ENCODE data around the gene MMP11.

Gene MMP11

GRCh38 chr22:23790819-23791737 lies 18.4 kb downstream of the MMP11 start:
- Histone ChIP-seq H3K36me3 (replicated peaks) (peaks cover 56% of the 10 kb centered on the region), H3K4me1 (peaks cover 21% of the 10 kb centered on the region), H3K4me3 (no peak overlapping the region), H3K9me3 (no peaks in the 10 kb centered on the region), H3K27me3 (ENCODE audit: low read depth) (no peaks in the 10 kb centered on the region)
- in situ Hi-C loops (cut with MboI; ENCODE audit: low sequenced_read_pairs) = no loop called here
- no peak for DNase-seq (ENCODE audit: low spot score in 2 of 2)

GRCh38 chr22:23791738-23792645 lies 19.3 kb downstream of the MMP11 start:
- Histone ChIP-seq H3K36me3 (replicated peaks) (peaks cover 54% of the 10 kb centered on the region), H3K4me3 (no peak overlapping the region), H3K4me1 (peaks cover 22% of the 10 kb centered on the region), H3K9me3 (no peaks in the 10 kb centered on the region), H3K27me3 (ENCODE audit: low read depth) (no peaks in the 10 kb centered on the region)
- in situ Hi-C loops (cut with MboI; ENCODE audit: low sequenced_read_pairs) = no loop called here
- DNase-seq (ENCODE audit: low spot score in 2 of 2) = no peak

GRCh38 chr22:23793326-23793725 lies 20.7 kb downstream of the MMP11 start:
- Histone ChIP-seq H3K9me3 (no peaks in the 10 kb centered on the region), H3K27me3 (ENCODE audit: low read depth) (no peaks in the 10 kb centered on the region), H3K4me3 (no peak overlapping the region), H3K4me1 (peaks cover 14% of the 10 kb centered on the region), H3K36me3 (replicated peaks) (peaks cover 59% of the 10 kb centered on the region)
- in situ Hi-C loops (cut with MboI; ENCODE audit: low sequenced_read_pairs) = no loop called here
- DNase-seq (ENCODE audit: low spot score in 2 of 2) = no peak

DNA sequence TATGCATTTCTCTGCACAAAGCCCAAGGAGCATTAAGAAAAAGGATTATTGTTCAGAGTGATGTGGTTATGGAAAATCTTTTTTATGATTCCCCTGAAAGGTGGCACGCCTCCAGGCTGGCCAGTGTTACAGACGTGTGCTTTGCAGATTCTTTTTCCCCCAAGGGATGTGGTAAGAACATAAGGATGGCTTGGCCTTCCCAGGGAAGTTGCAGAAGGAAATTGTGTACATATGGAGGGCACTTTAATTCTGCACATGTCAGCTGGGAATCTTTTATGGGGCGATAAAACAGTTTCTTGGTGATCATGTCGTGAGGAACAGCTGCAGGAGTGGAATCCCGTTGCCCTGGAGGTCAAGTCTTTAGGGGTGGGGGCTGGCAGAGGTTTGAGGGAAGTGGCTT lies 23.8 kb downstream of the MMP11 start:
- in situ Hi-C loops (cut with MboI; ENCODE audit: low sequenced_read_pairs) = no loop called here
- peak; percentile 62 to 65 for DNase-seq (ENCODE audit: low spot score in 2 of 2)
- peaks cover 60% of the 10 kb centered on the region for H3K36me3 ChIP-seq (replicated peaks)
- H3K27me3 ChIP-seq (ENCODE audit: low read depth) = no peaks in the 10 kb centered on the region
- H3K9me3 ChIP-seq = no peaks in the 10 kb centered on the region
- no peak overlapping the region for H3K4me3 ChIP-seq
- H3K4me1 ChIP-seq = peaks cover 8% of the 10 kb centered on the region

GRCh38 chr22:23800297-23801237 lies 27.9 kb downstream of the MMP11 start:
- H3K27me3 ChIP-seq (ENCODE audit: low read depth) = no peaks in the 10 kb centered on the region
- peaks cover 8% of the 10 kb centered on the region for H3K4me1 ChIP-seq
- DNase-seq (ENCODE audit: low spot score in 2 of 2) = no peak
- in situ Hi-C loops (cut with MboI; ENCODE audit: low sequenced_read_pairs) = no loop called here
- no peaks in the 10 kb centered on the region for H3K9me3 ChIP-seq
- no peak overlapping the region for H3K4me3 ChIP-seq
- H3K36me3 ChIP-seq (replicated peaks) = peaks cover 59% of the 10 kb centered on the region

- peaks cover 4% of the 10 kb centered on the region for H3K4me1 ChIP-seq
- in situ Hi-C loops (cut with MboI; ENCODE audit: low sequenced_read_pairs) = no loop called here
- DNase-seq (ENCODE audit: low spot score in 2 of 2) = no peak
- no peak overlapping the region for H3K4me3 ChIP-seq
- no peaks in the 10 kb centered on the region for H3K27me3 ChIP-seq (ENCODE audit: low read depth)
- H3K36me3 ChIP-seq (replicated peaks) = peaks cover 67% of the 10 kb centered on the region
- H3K9me3 ChIP-seq = no peaks in the 10 kb centered on the region
Observed at GRCh38 chr22:23801238-23801821, 28.7 kb downstream of the MMP11 start.

DNA sequence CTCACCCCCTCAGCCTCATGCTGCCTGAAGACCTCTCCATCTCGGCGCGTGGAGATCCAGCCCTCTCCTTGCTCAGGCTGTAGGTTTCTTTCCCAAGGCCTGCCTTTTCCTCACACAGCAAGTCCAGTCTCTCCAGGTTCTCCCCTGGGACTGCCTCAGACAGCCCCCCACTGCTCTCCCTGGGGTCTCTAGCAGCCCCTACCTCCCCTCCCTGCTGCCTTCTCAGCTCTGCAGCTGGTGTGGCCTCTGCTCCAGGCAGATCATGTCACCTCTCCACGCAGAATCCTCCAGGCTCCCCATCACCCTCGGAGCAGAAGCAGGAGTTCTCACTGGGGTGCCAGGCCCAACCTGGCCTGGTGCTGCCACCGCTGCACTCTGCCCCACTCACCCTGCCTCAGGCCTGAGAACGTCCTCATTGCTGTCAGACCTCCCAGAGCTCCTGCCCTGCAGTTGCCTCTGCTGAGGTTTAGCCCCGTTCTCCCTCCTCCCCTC lies 29.3 kb downstream of the MMP11 start:
- Histone ChIP-seq H3K4me1 (no peaks in the 10 kb centered on the region), H3K4me3 (no peak overlapping the region), H3K9me3 (no peaks in the 10 kb centered on the region), H3K36me3 (replicated peaks) (peaks cover 69% of the 10 kb centered on the region), H3K27me3 (ENCODE audit: low read depth) (no peaks in the 10 kb centered on the region)
- no peak for DNase-seq (ENCODE audit: low spot score in 2 of 2)
- in situ Hi-C loops (cut with MboI; ENCODE audit: low sequenced_read_pairs) = no loop called here

- H3K36me3 ChIP-seq (replicated peaks) = peaks cover 64% of the 10 kb centered on the region
- DNase-seq (ENCODE audit: low spot score in 2 of 2) = no peak
- H3K9me3 ChIP-seq = no peaks in the 10 kb centered on the region
- H3K27me3 ChIP-seq (ENCODE audit: low read depth) = no peaks in the 10 kb centered on the region
- no peaks in the 10 kb centered on the region for H3K4me1 ChIP-seq
- in situ Hi-C loops (cut with MboI; ENCODE audit: low sequenced_read_pairs) = no loop called here
- no peak overlapping the region for H3K4me3 ChIP-seq
Observed at GRCh38 chr22:23803001-23803819, 30.6 kb downstream of the MMP11 start.

DNA sequence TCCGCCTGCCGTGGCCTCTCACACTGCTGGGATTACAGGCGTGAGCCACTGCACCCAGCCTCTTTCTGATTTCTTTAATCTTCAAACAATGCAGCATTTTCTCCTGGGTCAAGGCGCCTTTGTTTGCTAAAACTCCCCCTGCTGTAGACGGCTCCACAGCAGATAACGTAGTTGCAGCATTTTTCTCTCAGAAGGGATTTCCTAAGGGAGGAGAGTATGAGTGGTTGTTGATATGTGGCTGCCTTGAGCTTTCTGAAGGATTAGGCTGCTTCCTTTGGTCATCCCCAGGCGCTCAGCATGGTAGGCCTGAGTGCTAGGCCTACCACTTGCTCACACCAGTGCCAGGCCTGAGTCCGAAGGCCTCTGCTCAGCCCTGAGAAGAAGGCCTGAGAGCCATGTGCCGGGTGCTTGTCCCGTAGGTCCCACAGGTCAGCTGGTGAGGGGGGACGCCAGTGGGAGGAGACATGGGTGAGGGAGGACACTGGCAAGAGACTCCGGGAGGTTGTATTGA lies 32.2 kb downstream of the MMP11 start:
- DNase-seq (ENCODE audit: low spot score in 2 of 2) = no peak
- Histone ChIP-seq H3K4me1 (no peaks in the 10 kb centered on the region), H3K36me3 (replicated peaks) (peaks cover 61% of the 10 kb centered on the region), H3K9me3 (no peaks in the 10 kb centered on the region), H3K4me3 (no peak overlapping the region), H3K27me3 (ENCODE audit: low read depth) (no peaks in the 10 kb centered on the region)
- in situ Hi-C loops (cut with MboI; ENCODE audit: low sequenced_read_pairs) = no loop called here

- Histone ChIP-seq H3K36me3 (replicated peaks) (peaks cover 46% of the 10 kb centered on the region), H3K27me3 (ENCODE audit: low read depth) (no peaks in the 10 kb centered on the region)
- in situ Hi-C loops (cut with MboI; ENCODE audit: low sequenced_read_pairs) = no loop called here
Observed at GRCh38 chr22:23806837-23807236, 34.2 kb downstream of the MMP11 start.

GRCh38 chr22:23812378-23812777 lies 39.7 kb downstream of the MMP11 start:
- in situ Hi-C loops (cut with MboI; ENCODE audit: low sequenced_read_pairs) = no loop called here
- Histone ChIP-seq H3K27me3 (ENCODE audit: low read depth) (no peaks in the 10 kb centered on the region), H3K36me3 (replicated peaks) (peaks cover 15% of the 10 kb centered on the region), H3K4me3 (no peak overlapping the region), H3K4me1 (no peaks in the 10 kb centered on the region), H3K9me3 (no peaks in the 10 kb centered on the region)
- DNase-seq (ENCODE audit: low spot score in 2 of 2) = no peak

More at GRCh38 chr22:23806837-23807236, 34.2 kb downstream of the MMP11 start:
- DNase-seq (ENCODE audit: low spot score in 2 of 2) = no peak
- Histone ChIP-seq H3K4me3 (no peak overlapping the region), H3K9me3 (no peaks in the 10 kb centered on the region), H3K4me1 (no peaks in the 10 kb centered on the region)

DNA sequence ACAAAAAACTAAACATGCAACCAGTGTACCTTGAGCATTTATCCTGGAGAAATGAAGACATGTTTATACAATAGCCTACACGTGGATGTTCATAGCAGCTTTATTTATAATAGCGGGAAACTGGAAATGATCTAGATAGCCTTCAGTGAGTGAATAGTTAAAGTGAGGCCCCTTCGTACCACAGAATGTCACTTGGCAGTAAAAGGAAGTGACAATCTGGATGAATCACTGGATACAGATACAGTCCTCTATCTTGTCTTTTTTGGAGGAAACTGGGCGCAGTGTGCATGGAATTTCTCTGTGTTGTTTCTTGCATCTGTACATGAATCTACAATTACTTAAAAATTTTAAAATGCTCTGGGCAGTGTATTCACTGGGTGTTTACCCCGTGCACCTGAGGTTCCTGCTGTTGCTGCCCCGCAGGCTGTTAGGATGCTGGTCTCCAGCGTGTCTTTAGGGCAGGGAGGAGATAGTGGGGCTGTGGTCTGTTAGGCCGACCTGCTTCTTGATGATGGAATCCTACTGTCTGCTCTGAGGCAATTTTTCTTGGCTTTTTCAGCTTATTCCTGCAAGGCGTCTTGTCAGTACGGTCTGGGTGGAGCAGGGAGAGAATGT lies 43.0 kb downstream of the MMP11 start:
- peaks cover 32% of the 10 kb centered on the region for H3K36me3 ChIP-seq (replicated peaks)
- no peaks in the 10 kb centered on the region for H3K27me3 ChIP-seq (ENCODE audit: low read depth)
- no peak overlapping the region for H3K4me3 ChIP-seq
- H3K9me3 ChIP-seq = no peaks in the 10 kb centered on the region
- DNase-seq (ENCODE audit: low spot score in 2 of 2) = no peak
- in situ Hi-C loops (cut with MboI; ENCODE audit: low sequenced_read_pairs) = no loop called here
- H3K4me1 ChIP-seq = no peaks in the 10 kb centered on the region
